GM12878 (cell line): ENCODE data around the gene DUSP10. TPM values are rescaled to one million over a fixed set of nuclear protein-coding genes. Genes with fewer than 3 reads are reported as not detected.

Experiments
- ATAC-seq: fragments of 200-7000 bp; cut with Tn5 transposase; 3 replicates; pipeline ENCODE4 v1.9.1; 2020; ENCODE audit warnings: mild to moderate bottlenecking, moderate library complexity
- BruUV-seq: library from RNA; stranded (reverse); fragments of 400-500 nt; replicated peaks from 2 replicates; lab custom pipeline; 2021; lab: Mats Ljungman, UMichigan
- CTCF ChIA-PET: fragments of 300-600 bp; sonication (Branson Sonifier 250); formaldehyde crosslinking; extraction: SDS; loops from one replicate; lab custom pipeline; 2021; ENCODE audit warnings: inconsistent platforms; lab: Yijun Ruan, JAX
- POLR2A ChIA-PET: fragments of 350-600 bp; formaldehyde crosslinking; extraction: SDS; loops from one replicate; lab custom pipeline; 2021; ENCODE audit warnings: inconsistent platforms; lab: Charles Lee
- RAD21 ChIA-PET: fragments of 300-600 bp; sonication (Branson Sonifier 250); formaldehyde crosslinking; loops from one replicate; lab custom pipeline; 2023; ENCODE audit warnings: antibody characterized with exemption; ENCODE audit not compliant: unreplicated experiment; lab: Charles Lee
- SMC1A ChIA-PET: fragments of 300-600 bp; sonication (Branson Sonifier 250); formaldehyde crosslinking; loops from one replicate; lab custom pipeline; 2023; ENCODE audit not compliant: unreplicated experiment, uncharacterized antibody; lab: Charles Lee
- DNase-seq: peaks from one replicate; pipeline ENCODE4 v3.0.0-alpha.2; 2011; ENCODE audit warnings: low read depth, low spot score
- FAIRE-seq: peaks from 3 replicates; lab custom pipeline; 2011; peaks lifted over from hg19 to GRCh38; lab: Jason Lieb, UNC
- H2AFZ ChIP-seq: 2 replicates; pipeline ENCODE4 v1.6.0; 2011; ENCODE audit warnings: low read depth, low read length, control low read depth; ENCODE audit not compliant: control insufficient read depth
- H3K27ac ChIP-seq: 2 replicates; pipeline ENCODE4 v1.5.1; 2011; ENCODE audit warnings: control low read depth; ENCODE audit not compliant: control insufficient read depth, insufficient read depth
- H3K27me3 ChIP-seq, 2 experiments: replicated peaks in 1 of 2; 2 replicates each; pipeline versions ENCODE4 v1.6.0 to v1.6.1; 2011; ENCODE audit warnings: low read length in 1 of 2; ENCODE audit not compliant: control insufficient read depth in 2 of 2, insufficient read depth in 2 of 2
- H3K36me3 ChIP-seq, 2 experiments: 2 replicates each; pipeline ENCODE4 v1.5.1; 2011; ENCODE audit warnings: low read length in 1 of 2; ENCODE audit not compliant: control insufficient read depth in 2 of 2, insufficient read depth in 2 of 2
- H3K4me1 ChIP-seq: 2 replicates; pipeline ENCODE4 v1.6.1; 2011; ENCODE audit warnings: mild to moderate bottlenecking, low read length, moderate library complexity, mixed read lengths; ENCODE audit not compliant: control insufficient read depth, insufficient read depth
- H3K4me2 ChIP-seq: 2 replicates; pipeline ENCODE4 v1.6.0; 2011; ENCODE audit warnings: control low read depth; ENCODE audit not compliant: control insufficient read depth, insufficient read depth
- H3K4me3 ChIP-seq: fragments of 200-600 bp; sonication (generic); 2 replicates; pipeline ENCODE4 v1.5.1; 2016
- H3K79me2 ChIP-seq: 2 replicates; pipeline ENCODE4 v1.6.0; 2011; ENCODE audit warnings: low read length; ENCODE audit not compliant: control insufficient read depth, insufficient read depth
- H3K9ac ChIP-seq: 2 replicates; pipeline ENCODE4 v1.8.0; 2011; ENCODE audit warnings: low read length, control low read depth, mixed read lengths; ENCODE audit not compliant: control insufficient read depth, insufficient read depth
- H3K9me3 ChIP-seq: replicated peaks from 3 replicates; pipeline ENCODE4 v1.5.1; 2011; ENCODE audit warnings: mild to moderate bottlenecking, low read length; ENCODE audit not compliant: control insufficient read depth, insufficient read depth
- H4K20me1 ChIP-seq: 2 replicates; pipeline ENCODE4 v1.6.0; 2011; ENCODE audit not compliant: control insufficient read depth, insufficient read depth
- JUND ChIP-seq: IDR thresholded peaks from 2 replicates; pipeline ENCODE4 v1.6.1; 2012; ENCODE audit warnings: low read depth, mild to moderate bottlenecking, low read length, improper control_type of control experiment, moderate library complexity
- POU2F2 ChIP-seq: IDR thresholded peaks from 3 replicates; pipeline ENCODE4 v1.6.1; 2011; ENCODE audit warnings: low read depth, mild to moderate bottlenecking, low read length, borderline replicate concordance
- RELB ChIP-seq: fragments of 450-650 bp; IDR thresholded peaks from 2 replicates; pipeline ENCODE4 v1.6.1; 2017; ENCODE audit warnings: low read depth, mild to moderate bottlenecking, moderate library complexity
- WGBS: methylation state at CpG from one replicate; pipeline ENCODE4 v1.1.6; 2016; ENCODE audit warnings: low lambda C conversion rate; ENCODE audit not compliant: insufficient replicate concordance, insufficient coverage; ENCODE audit errors: missing lambda C conversion rate; 5-methylcytosine and 5-hydroxymethylcytosine counted together
- in situ Hi-C: fragments of 300-500 bp; cut with MboI; formaldehyde crosslinking; loops from 9 replicates; pipeline ENCODE4 v1.14.3; 2018; ENCODE audit warnings: mixed read lengths
- intact Hi-C: fragments of 100-400 bp; cut with micrococcal nuclease; formaldehyde crosslinking; loops from one replicate; pipeline ENCODE4 v1.14.2; 2022; ENCODE audit not compliant: unreplicated experiment
- polyA plus RNA-seq, 11 experiments: library from polyadenylated mRNA; depleted of rRNA in 4 of 11; unstranded in 6 of 11; stranded (reverse) in 5 of 11; fragments of >200 nt; fragmentation: Nextera tagmentation in 4 of 11; fragmentation: Illumina TruSeq in 1 of 11; extraction: Ambion mirVana in 4 of 11; extraction: Trizol in 1 of 11; gene quantifications; 1 replicate in 1 of 11; 2 replicates in 10 of 11; pipeline versions ENCODE4 v1.2.1 to v1.2.3, GENCODE V29; 2011 to 2016; ENCODE audit warnings: inconsistent platforms in 2 of 11, missing spikeins in 2 of 11, low read depth in 1 of 11
- total RNA-seq, 4 experiments: library from RNA; depleted of rRNA in 3 of 4; stranded (reverse); fragments of >200 nt in 3 of 4; fragmentation: Illumina TruSeq in 1 of 4; extraction: Trizol in 1 of 4; gene quantifications; 2 replicates each; pipeline versions ENCODE4 v1.2.1 to v1.2.3, GENCODE V29; 2013 to 2021

DUSP10 gene
- total and polyA plus RNA-seq, 10 of the 15 experiments (the other 5 are each of a cell fraction or from before 2014, with no cell fraction given) = 20.3 to 38.4 (median 27.8) TPM

GRCh38 chr1:221704306-221704705 lies 37.6 kb downstream of the DUSP10 start:
- no TSS peak for BruUV-seq
- SMC1A ChIA-PET = interaction anchor here (0.6 to 2.9 kb wide), 12 partner anchors 10 to 381 kb away, joined by 3 to 9 read pairs (median 6); no protein-coding TSS in a partner anchor
- Histone ChIP-seq H3K9ac (no peak overlapping the region), H3K9me3 (no peaks in the 10 kb centered on the region; the same call in 2 of the 3 replicates), H3K4me1 (peaks cover 15% of the 10 kb centered on the region; the same call in 1 of the 2 replicates), H2AFZ (no peak overlapping the region), H3K4me3 (no peak overlapping the region), H3K27me3 (no peaks in the 10 kb centered on the region), H3K27ac (no peak overlapping the region), H3K4me2 (no peak overlapping the region), H3K36me3 (peaks cover 13 to 32% of the 10 kb centered on the region in 2 experiments)
- intact Hi-C loops = loop anchor here (10.0 kb wide), 1 partner anchor 220 kb away; no protein-coding TSS in a partner anchor
- RAD21 ChIA-PET = interaction anchor here (0.7 to 1.3 kb wide), 3 partner anchors 15 to 269 kb away, joined by 3 to 4 read pairs (median 4); no protein-coding TSS in a partner anchor
- no peak for ATAC-seq
- WGBS = 96% methylated on average over 1 of the region's 1 CpG
- FAIRE-seq = no peak
- no peak for TF ChIP-seq POU2F2
- no peak for TF ChIP-seq RELB
- TF ChIP-seq JUND = no peak
- TF ChIP-seq, all 136 proteins: peak for 0
- Histone ChIP-seq H4K20me1 (no peaks in the 10 kb centered on the region), H3K79me2 (peaks cover 28% of the 10 kb centered on the region)
- no peak for DNase-seq
- in situ Hi-C loops = no loop called here
- POLR2A ChIA-PET = interaction anchor here (0.6 to 1.5 kb wide), 6 partner anchors 12 to 1560 kb away, joined by 3 to 9 read pairs (median 4); partner anchors contain the start of gene DUSP10
- CTCF ChIA-PET = interaction anchor here (1.1 to 2.3 kb wide), 3 partner anchors 18 to 35 kb away, joined by 3 to 9 read pairs (median 3); no protein-coding TSS in a partner anchor
